AG10803 (cell line): Measurements from ENCODE around the gene CWC22.
A peak's percentile ranks its signal among the peaks of the same experiment; 100 is the strongest.
"Not testable (repeated sequence)": the region's sequence is repeated elsewhere in the genome, so short reads cannot be mapped to it uniquely, and the experiment has no call there.

Experiments
- DNase-seq: peaks from one replicate; pipeline ENCODE4 v3.0.0; 2010; ENCODE audit warnings: low read depth
- H3K4me3 ChIP-seq: 2 replicates; pipeline ENCODE4 v1.5.1; 2011; ENCODE audit warnings: mild to moderate bottlenecking, low read length, control low read depth
- CTCF ChIP-seq: conservative IDR thresholded peaks from 2 replicates; pipeline ENCODE4 v1.5.1; 2011; ENCODE audit warnings: mild to moderate bottlenecking, low read length, control low read depth, inconsistent platforms

CWC22 gene

GRCh38 chr2:180016937-180017336, 9.8 kb upstream of the CWC22 start:
- TF ChIP-seq CTCF, result no peak
- DNase-seq, result no peak
- no peak overlapping the region for H3K4me3 ChIP-seq

- no peak for TF ChIP-seq CTCF
Observed at GRCh38 chr2:180015951-180016709, 9.0 kb upstream of the CWC22 start.

GRCh38 chr2:180012523-180012922, 5.4 kb upstream of the CWC22 start:
- TF ChIP-seq CTCF, result no peak
- peak; percentile 70 for DNase-seq
- no peak overlapping the region for H3K4me3 ChIP-seq

More at GRCh38 chr2:180015951-180016709, 9.0 kb upstream of the CWC22 start:
- peak; percentile 91 for DNase-seq
- H3K4me3 ChIP-seq, result peak overlapping the region; percentile 18

- no peak for DNase-seq
- no peak for TF ChIP-seq CTCF
Observed at GRCh38 chr2:180010701-180011100, 3.6 kb upstream of the CWC22 start.

GRCh38 chr2:180006231-180006630, 866 bp downstream of the CWC22 start:
- TF ChIP-seq CTCF, result no peak
- no peak for DNase-seq
- peak overlapping the region; percentile 97 for H3K4me3 ChIP-seq

More at GRCh38 chr2:180010701-180011100, 3.6 kb upstream of the CWC22 start:
- H3K4me3 ChIP-seq, result no peak overlapping the region

- not testable (repeated sequence) for H3K4me3 ChIP-seq
Observed at GRCh38 chr2:180005465-180005864, 1.6 kb downstream of the CWC22 start.

GRCh38 chr2:180004731-180005130, 2.4 kb downstream of the CWC22 start:
- no peak for TF ChIP-seq CTCF
- H3K4me3 ChIP-seq, result no peak overlapping the region
- no peak for DNase-seq

More at GRCh38 chr2:180005465-180005864, 1.6 kb downstream of the CWC22 start:
- not testable (repeated sequence) for DNase-seq
